GM21737 (cell line): ENCODE measurements around the gene DUSP8.

ENCODE experiments used
- ATAC-seq: cut with Tn5 transposase; IDR thresholded peaks from one replicate; pipeline ENCODE4 v1.9.1; 2021; ENCODE audit warnings: mild to moderate bottlenecking, moderate library complexity; ENCODE audit not compliant: unreplicated experiment

DUSP8 gene

GRCh38 chr11:1533342-1533725 lies 38.7 kb downstream of the DUSP8 start:
- no peak for ATAC-seq

GRCh38 chr11:1532606-1533341 lies 39.3 kb downstream of the DUSP8 start:
- no peak for ATAC-seq

- no peak for ATAC-seq
These were observed 40.0 kb downstream of the DUSP8 start for GRCh38 chr11:1532014-1532586.

GRCh38 chr11:1531449-1532013 lies 40.5 kb downstream of the DUSP8 start:
- no peak for ATAC-seq

GRCh38 chr11:1530686-1531448 lies 41.2 kb downstream of the DUSP8 start:
- no peak for ATAC-seq

GRCh38 chr11:1529774-1530173 lies 42.3 kb downstream of the DUSP8 start:
- no peak for ATAC-seq

GRCh38 chr11:1529286-1529685 lies 42.8 kb downstream of the DUSP8 start:
- ATAC-seq = no peak

- ATAC-seq = no peak
These were observed 43.4 kb downstream of the DUSP8 start for GRCh38 chr11:1528710-1529109.

- no peak for ATAC-seq
These were observed 45.3 kb downstream of the DUSP8 start for GRCh38 chr11:1526785-1527184.

GRCh38 chr11:1523779-1524178 lies 48.3 kb downstream of the DUSP8 start:
- ATAC-seq = peak; percentile 40

GRCh38 chr11:1523077-1523476 lies 49.0 kb downstream of the DUSP8 start:
- no peak for ATAC-seq

- peak; percentile 10 for ATAC-seq
These were observed 50.0 kb downstream of the DUSP8 start for GRCh38 chr11:1522081-1522424.

- ATAC-seq = peak; percentile 81
These were observed 50.5 kb downstream of the DUSP8 start for GRCh38 chr11:1521382-1522080.

GRCh38 chr11:1520663-1521267 lies 51.3 kb downstream of the DUSP8 start:
- ATAC-seq = no peak

GRCh38 chr11:1520209-1520662 lies 51.8 kb downstream of the DUSP8 start:
- ATAC-seq = no peak

GRCh38 chr11:1519028-1520010 lies 52.8 kb downstream of the DUSP8 start:
- ATAC-seq = no peak

GRCh38 chr11:1518301-1518700 lies 53.8 kb downstream of the DUSP8 start:
- ATAC-seq = no peak

GRCh38 chr11:1517117-1518005 lies 54.7 kb downstream of the DUSP8 start:
- no peak for ATAC-seq
